ENCODE measurements around the gene CSNK1D.
"Not testable (repeated sequence)": the region's sequence is repeated elsewhere in the genome, so short reads cannot be mapped to it uniquely, and the experiment has no call there.

The CSNK1D gene

GRCh38 chr17:82212331-82213250, 60.9 kb downstream of the CSNK1D start, which contains the start of gene CCDC57:
TSS of gene CCDC57 (minus strand) at chr17:82212842. CDS start at chr17:82201944, 10,898 bp downstream.
- DNase-seq = peak; percentile 51

- DNase-seq = not testable (repeated sequence)
Observed at GRCh38 chr17:82210655-82211054, 62.8 kb downstream of the CSNK1D start.

- peak; percentile 90 for DNase-seq
Observed at GRCh38 chr17:82205720-82206508, 67.6 kb downstream of the CSNK1D start.

GRCh38 chr17:82204831-82205719, 68.4 kb downstream of the CSNK1D start:
- no peak for DNase-seq

GRCh38 chr17:82203920-82204319, 69.6 kb downstream of the CSNK1D start:
- no peak for DNase-seq

GRCh38 chr17:82202981-82203380, 70.5 kb downstream of the CSNK1D start:
- no peak for DNase-seq

- no peak for DNase-seq
Observed at GRCh38 chr17:82201498-82201910, 72.0 kb downstream of the CSNK1D start.

- no peak for DNase-seq
Observed at GRCh38 chr17:82200743-82201497, 72.6 kb downstream of the CSNK1D start.

- no peak for DNase-seq
Observed at GRCh38 chr17:82200135-82200534, 73.4 kb downstream of the CSNK1D start.

GRCh38 chr17:82199496-82199895, 74.0 kb downstream of the CSNK1D start:
- DNase-seq = no peak

- DNase-seq = no peak
Observed at GRCh38 chr17:82198092-82198491, 75.4 kb downstream of the CSNK1D start.

GRCh38 chr17:82195675-82196672, 77.5 kb downstream of the CSNK1D start:
- no peak for DNase-seq

GRCh38 chr17:82194765-82195164, 78.7 kb downstream of the CSNK1D start:
- DNase-seq = no peak

- DNase-seq = no peak
Observed at GRCh38 chr17:82193520-82194220, 79.8 kb downstream of the CSNK1D start.

GRCh38 chr17:82193050-82193449, 80.5 kb downstream of the CSNK1D start:
- DNase-seq = not testable (repeated sequence)

All from NCI-H1436 (cell line).